Gastrocnemius medialis (tissue), 4 donors: ENCODE data around the gene TNS1.

ENCODE experiments used
- CTCF ChIP-seq, 5 experiments: fragments of 450-650 bp in 3 of 5; fragments of 200-600 bp in 2 of 5; sonication (generic) in 2 of 5; IDR thresholded peaks in 4 of 5; conservative IDR thresholded peaks in 1 of 5; 1 replicate in 4 of 5; 2 replicates in 1 of 5; pipeline ENCODE4 v1.5.1; 2016 to 2019; ENCODE audit warnings: antibody characterized with exemption in 5 of 5, mild to moderate bottlenecking in 3 of 5, moderate library complexity in 3 of 5
- POLR2A ChIP-seq, 2 donors: fragments of 450-650 bp; IDR thresholded peaks; one replicate each; pipeline ENCODE4 v1.6.1; 2017; ENCODE audit warnings: antibody characterized with exemption in 2 of 2, mild to moderate bottlenecking in 2 of 2, moderate library complexity in 2 of 2

- TF ChIP-seq POLR2A (IDR thresholded peaks at IDR 0.05), result no peak
- TF ChIP-seq CTCF (IDR thresholded peaks at IDR 0.05 in 4 of 5, conservative IDR thresholded peaks at IDR 0.05 in 1 of 5), result no peak
Observed at GRCh38 chr2:217987391-217987790, 15.4 kb downstream of the TNS1 start.
